A549 (cell line): ENCODE results near the gene CH25H.

Experiments
- BHLHE40 ChIP-seq: IDR thresholded peaks from 2 replicates; pipeline ENCODE4 v1.6.1; 2012; ENCODE audit warnings: low read depth, low read length, inconsistent platforms
- CHD4 ChIP-seq: fragments of 200-600 bp; sonication (generic); IDR thresholded peaks from 2 replicates; pipeline ENCODE4 v1.6.1; 2016; ENCODE audit warnings: antibody characterized with exemption, mild to moderate bottlenecking, borderline replicate concordance
- MAFK ChIP-seq: fragments of 450-650 bp; IDR thresholded peaks from 2 replicates; pipeline ENCODE4 v1.6.1; 2014; ENCODE audit not compliant: partially characterized antibody
- MYC ChIP-seq: IDR thresholded peaks from 2 replicates; pipeline ENCODE4 v1.6.1; 2012; ENCODE audit warnings: mild to moderate bottlenecking, inconsistent platforms, low read length, improper control_type of control experiment, borderline replicate concordance
- POLR2A ChIP-seq: IDR thresholded peaks from 2 replicates; pipeline ENCODE4 v1.6.1; 2012; ENCODE audit warnings: mild to moderate bottlenecking, low read length
- POLR2AphosphoS2 ChIP-seq: conservative IDR thresholded peaks from 2 replicates; pipeline ENCODE4 v1.6.1; 2012; ENCODE audit warnings: low read length, improper control_type of control experiment, inconsistent platforms
- RAD21 ChIP-seq, 2 experiments: fragments of >200 bp in 1 of 2; sonication (Bioruptor Twin) in 1 of 2; formaldehyde crosslinking in 1 of 2; IDR thresholded peaks in 1 of 2; conservative IDR thresholded peaks in 1 of 2; 2 replicates in 1 of 2; 3 replicates in 1 of 2; pipeline ENCODE4 v1.6.1; 2012 to 2018; ENCODE audit warnings: inconsistent platforms in 1 of 2
- TF ChIP-seq, protein P1 (sequence below): fragments of >200 bp; sonication (Bioruptor Twin); formaldehyde crosslinking; IDR thresholded peaks from 3 replicates; pipeline ENCODE4 v1.5.1; 2016
- TF ChIP-seq, protein P2 (sequence below): fragments of 450-650 bp; IDR thresholded peaks from 2 replicates; pipeline ENCODE4 v1.6.1; 2014; ENCODE audit warnings: antibody characterized with exemption
- TF ChIP-seq, protein P3 (sequence below): IDR thresholded peaks from 2 replicates; pipeline ENCODE4 v1.6.1; 2012

GRCh38 chr10:89159761-89160160 is 47.4 kb downstream of the CH25H start:
- TF ChIP-seq, protein P1, sequence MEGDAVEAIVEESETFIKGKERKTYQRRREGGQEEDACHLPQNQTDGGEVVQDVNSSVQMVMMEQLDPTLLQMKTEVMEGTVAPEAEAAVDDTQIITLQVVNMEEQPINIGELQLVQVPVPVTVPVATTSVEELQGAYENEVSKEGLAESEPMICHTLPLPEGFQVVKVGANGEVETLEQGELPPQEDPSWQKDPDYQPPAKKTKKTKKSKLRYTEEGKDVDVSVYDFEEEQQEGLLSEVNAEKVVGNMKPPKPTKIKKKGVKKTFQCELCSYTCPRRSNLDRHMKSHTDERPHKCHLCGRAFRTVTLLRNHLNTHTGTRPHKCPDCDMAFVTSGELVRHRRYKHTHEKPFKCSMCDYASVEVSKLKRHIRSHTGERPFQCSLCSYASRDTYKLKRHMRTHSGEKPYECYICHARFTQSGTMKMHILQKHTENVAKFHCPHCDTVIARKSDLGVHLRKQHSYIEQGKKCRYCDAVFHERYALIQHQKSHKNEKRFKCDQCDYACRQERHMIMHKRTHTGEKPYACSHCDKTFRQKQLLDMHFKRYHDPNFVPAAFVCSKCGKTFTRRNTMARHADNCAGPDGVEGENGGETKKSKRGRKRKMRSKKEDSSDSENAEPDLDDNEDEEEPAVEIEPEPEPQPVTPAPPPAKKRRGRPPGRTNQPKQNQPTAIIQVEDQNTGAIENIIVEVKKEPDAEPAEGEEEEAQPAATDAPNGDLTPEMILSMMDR, result no peak
- TF ChIP-seq MAFK (no peak), BHLHE40 (no peak), RAD21 (conservative IDR thresholded peaks at IDR 0.05 in 1 of 2, IDR thresholded peaks at IDR 0.05 in 1 of 2) (no peak), POLR2A (no peak), MYC (no peak), CHD4 (no peak), POLR2AphosphoS2 (no peak)
- TF ChIP-seq, protein P2, sequence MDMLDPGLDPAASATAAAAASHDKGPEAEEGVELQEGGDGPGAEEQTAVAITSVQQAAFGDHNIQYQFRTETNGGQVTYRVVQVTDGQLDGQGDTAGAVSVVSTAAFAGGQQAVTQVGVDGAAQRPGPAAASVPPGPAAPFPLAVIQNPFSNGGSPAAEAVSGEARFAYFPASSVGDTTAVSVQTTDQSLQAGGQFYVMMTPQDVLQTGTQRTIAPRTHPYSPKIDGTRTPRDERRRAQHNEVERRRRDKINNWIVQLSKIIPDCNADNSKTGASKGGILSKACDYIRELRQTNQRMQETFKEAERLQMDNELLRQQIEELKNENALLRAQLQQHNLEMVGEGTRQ, result no peak
- TF ChIP-seq, protein P3, sequence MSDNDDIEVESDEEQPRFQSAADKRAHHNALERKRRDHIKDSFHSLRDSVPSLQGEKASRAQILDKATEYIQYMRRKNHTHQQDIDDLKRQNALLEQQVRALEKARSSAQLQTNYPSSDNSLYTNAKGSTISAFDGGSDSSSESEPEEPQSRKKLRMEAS, result no peak
